ENCODE results near the gene CCL17.

The CCL17 gene

GRCh38 chr16:57358086-57358420 is 46.5 kb upstream of the CCL17 start:
- Histone ChIP-seq H3K27ac (no peak overlapping the region), H4K20me1 (ENCODE audit: insufficient read depth) (no peaks in the 10 kb centered on the region), H3K4me2 (no peak overlapping the region), H3K36me3 (ENCODE audit: insufficient read depth) (no peaks in the 10 kb centered on the region), H2AFZ (ENCODE audit: low read depth) (no peak overlapping the region), H3K79me2 (ENCODE audit: insufficient read depth, low read depth) (no peaks in the 10 kb centered on the region), H3K27me3 (ENCODE audit: insufficient read depth, low read depth) (no peaks in the 10 kb centered on the region), H3K4me1 (ENCODE audit: low read depth, poor library complexity, severe bottlenecking) (no peaks in the 10 kb centered on the region), H3K4me3 (IDR thresholded peaks at IDR 0.05; ENCODE audit: insufficient read depth, low read depth, low read length) (no peak overlapping the region), H3K9ac (no peak overlapping the region)
- TF ChIP-seq CTCF (conservative IDR thresholded peaks at IDR 0.05; ENCODE audit: low read depth, low read length): no peak

DNA sequence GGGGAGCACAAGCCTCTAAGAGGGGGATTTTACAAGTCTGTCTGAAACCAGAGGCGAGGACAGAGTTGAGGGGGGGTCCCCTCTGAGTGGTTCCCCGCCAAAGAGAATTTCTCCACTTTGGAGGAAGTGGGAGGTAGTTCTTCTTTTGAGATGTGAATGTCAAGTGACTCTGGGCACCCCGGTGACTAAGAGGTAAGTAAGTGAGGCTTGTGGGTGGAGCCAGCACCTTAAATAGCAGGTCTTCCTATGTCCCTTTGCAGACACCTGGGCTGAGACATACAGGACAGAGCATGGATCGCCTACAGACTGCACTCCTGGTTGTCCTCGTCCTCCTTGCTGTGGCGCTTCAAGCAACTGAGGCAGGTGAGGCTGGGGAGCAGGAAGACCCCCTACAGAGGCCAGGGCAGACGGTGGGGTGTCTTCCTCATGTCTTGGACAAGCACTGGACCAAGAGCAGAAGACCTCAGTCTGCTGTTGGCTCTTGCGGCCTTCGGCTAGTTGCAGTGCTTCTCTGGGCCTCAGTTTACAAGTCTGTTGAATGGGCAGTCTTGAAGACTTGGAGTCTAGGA is 46.0 kb upstream of the CCL17 start, which contains the start of gene CCL22:
CCL22 (plus strand) TSS at position 257 of the 569 bp plus-strand sequence; CDS start at position 291, 34 bp downstream.
- no peaks in the 10 kb centered on the region for H3K27me3 ChIP-seq (ENCODE audit: insufficient read depth, low read depth)
- H2AFZ ChIP-seq (ENCODE audit: low read depth): no peak within 1 kb of the TSS
- no peaks in the 10 kb centered on the region for H3K4me1 ChIP-seq (ENCODE audit: low read depth, poor library complexity, severe bottlenecking)
- no peaks in the 10 kb centered on the region for H4K20me1 ChIP-seq (ENCODE audit: insufficient read depth)
- no peak within 1 kb of the TSS for H3K4me3 ChIP-seq (IDR thresholded peaks at IDR 0.05; ENCODE audit: insufficient read depth, low read depth, low read length)
- H3K9ac ChIP-seq: no peak within 1 kb of the TSS
- no peak within 1 kb of the TSS for H3K27ac ChIP-seq
- H3K4me2 ChIP-seq: no peak within 1 kb of the TSS
- H3K79me2 ChIP-seq (ENCODE audit: insufficient read depth, low read depth): no peaks in the 10 kb centered on the region
- no peaks in the 10 kb centered on the region for H3K36me3 ChIP-seq (ENCODE audit: insufficient read depth)
- TF ChIP-seq CTCF (conservative IDR thresholded peaks at IDR 0.05; ENCODE audit: low read depth, low read length): no peak

- H3K27ac ChIP-seq: no peak overlapping the region
- H2AFZ ChIP-seq (ENCODE audit: low read depth): no peak overlapping the region
- no peaks in the 10 kb centered on the region for H3K27me3 ChIP-seq (ENCODE audit: insufficient read depth, low read depth)
- no peaks in the 10 kb centered on the region for H4K20me1 ChIP-seq (ENCODE audit: insufficient read depth)
- no peak overlapping the region for H3K9ac ChIP-seq
- no peak overlapping the region for H3K4me3 ChIP-seq (IDR thresholded peaks at IDR 0.05; ENCODE audit: insufficient read depth, low read depth, low read length)
- no peak overlapping the region for H3K4me2 ChIP-seq
- TF ChIP-seq CTCF (conservative IDR thresholded peaks at IDR 0.05; ENCODE audit: low read depth, low read length): no peak
- no peaks in the 10 kb centered on the region for H3K36me3 ChIP-seq (ENCODE audit: insufficient read depth)
- no peaks in the 10 kb centered on the region for H3K79me2 ChIP-seq (ENCODE audit: insufficient read depth, low read depth)
- no peaks in the 10 kb centered on the region for H3K4me1 ChIP-seq (ENCODE audit: low read depth, poor library complexity, severe bottlenecking)
Measured at GRCh38 chr16:57360321-57360935, 44.1 kb upstream of the CCL17 start.

GRCh38 chr16:57361404-57361803 is 43.2 kb upstream of the CCL17 start:
- H3K79me2 ChIP-seq (ENCODE audit: insufficient read depth, low read depth): no peaks in the 10 kb centered on the region
- no peak overlapping the region for H3K27ac ChIP-seq
- H3K4me2 ChIP-seq: no peak overlapping the region
- no peaks in the 10 kb centered on the region for H4K20me1 ChIP-seq (ENCODE audit: insufficient read depth)
- no peaks in the 10 kb centered on the region for H3K36me3 ChIP-seq (ENCODE audit: insufficient read depth)
- no peaks in the 10 kb centered on the region for H3K27me3 ChIP-seq (ENCODE audit: insufficient read depth, low read depth)
- H3K4me3 ChIP-seq (IDR thresholded peaks at IDR 0.05; ENCODE audit: insufficient read depth, low read depth, low read length): no peak overlapping the region
- no peak for TF ChIP-seq CTCF (conservative IDR thresholded peaks at IDR 0.05; ENCODE audit: low read depth, low read length)
- no peaks in the 10 kb centered on the region for H3K4me1 ChIP-seq (ENCODE audit: low read depth, poor library complexity, severe bottlenecking)
- no peak overlapping the region for H2AFZ ChIP-seq (ENCODE audit: low read depth)
- no peak overlapping the region for H3K9ac ChIP-seq
